ENCODE results near the gene MYO1D. TPM values are rescaled to one million over a fixed set of nuclear protein-coding genes. Genes with fewer than 3 reads are reported as not detected.
A peak's percentile ranks its signal among the peaks of the same experiment; 100 is the strongest.
"Not testable (repeated sequence)": the region's sequence is repeated elsewhere in the genome, so short reads cannot be mapped to it uniquely, and the experiment has no call there.

Gene MYO1D
- total RNA-seq, 2 experiments from 2014 or later = 2.2 to 2.3 TPM

GRCh38 chr17:32886951-32887350 is 10.0 kb upstream of the MYO1D start:
- not testable (repeated sequence) for ATAC-seq; H3K4me3 Mint-ChIP-seq; H3K9me3 Mint-ChIP-seq (ENCODE audit: insufficient read depth); H3K4me1 Mint-ChIP-seq (ENCODE audit: low read depth); H3K27ac Mint-ChIP-seq; H3K36me3 Mint-ChIP-seq (ENCODE audit: low read depth); DNase-seq
- H3K27me3 Mint-ChIP-seq (ENCODE audit: low read depth) = peaks cover 10% of the 10 kb centered on the region
- CTCF ChIA-PET = interaction anchor here (1.6 kb wide), 1 partner anchor 11 kb away, joined by 8 read pairs; no protein-coding TSS in a partner anchor
- POLR2A ChIA-PET = interaction anchor here (0.7 kb wide), 1 partner anchor 253 kb away, joined by 3 read pairs; no protein-coding TSS in a partner anchor

DNA sequence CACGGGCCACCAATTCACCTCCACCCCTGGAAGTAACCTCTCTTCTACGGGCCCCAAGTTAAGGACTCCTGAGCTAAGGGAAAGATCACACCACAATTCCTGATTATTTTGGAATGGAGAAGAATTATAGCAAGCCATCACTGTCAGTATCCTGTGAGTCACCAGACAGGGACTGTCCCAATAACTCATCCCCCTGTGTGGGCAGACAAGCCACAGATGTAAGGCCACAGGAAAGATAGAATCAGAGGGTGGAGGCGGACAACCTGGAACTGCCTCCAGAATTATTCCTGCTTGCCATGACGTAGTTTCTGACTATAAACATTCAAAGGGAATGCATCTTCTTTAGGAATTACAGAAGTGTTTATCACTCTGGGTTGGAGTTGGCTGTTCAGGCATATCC is 5.8 kb upstream of the MYO1D start:
- Mint-ChIP-seq H3K36me3 (ENCODE audit: low read depth) (no peaks in the 10 kb centered on the region), H3K9me3 (ENCODE audit: insufficient read depth) (no peaks in the 10 kb centered on the region), H3K4me3 (no peak overlapping the region), H3K27ac (no peak overlapping the region), H3K4me1 (ENCODE audit: low read depth) (peaks cover under 1% of the 10 kb centered on the region), H3K27me3 (ENCODE audit: low read depth) (peaks cover 31% of the 10 kb centered on the region)
- ATAC-seq = no peak
- no peak for DNase-seq
- ChIA-PET POLR2A (no interaction called here), CTCF (no interaction called here)

GRCh38 chr17:32882029-32882428 is 5.1 kb upstream of the MYO1D start:
- no peak for DNase-seq
- Mint-ChIP-seq H3K4me1 (ENCODE audit: low read depth) (peaks cover 6% of the 10 kb centered on the region), H3K9me3 (ENCODE audit: insufficient read depth) (no peaks in the 10 kb centered on the region), H3K27me3 (ENCODE audit: low read depth) (peaks cover 31% of the 10 kb centered on the region), H3K4me3 (no peak overlapping the region), H3K27ac (no peak overlapping the region), H3K36me3 (ENCODE audit: low read depth) (no peaks in the 10 kb centered on the region)
- ChIA-PET CTCF (interaction anchor here (1.2 kb wide), 1 partner anchor 99 kb away, joined by 4 read pairs; no protein-coding TSS in a partner anchor), POLR2A (no interaction called here)
- ATAC-seq = no peak

DNA sequence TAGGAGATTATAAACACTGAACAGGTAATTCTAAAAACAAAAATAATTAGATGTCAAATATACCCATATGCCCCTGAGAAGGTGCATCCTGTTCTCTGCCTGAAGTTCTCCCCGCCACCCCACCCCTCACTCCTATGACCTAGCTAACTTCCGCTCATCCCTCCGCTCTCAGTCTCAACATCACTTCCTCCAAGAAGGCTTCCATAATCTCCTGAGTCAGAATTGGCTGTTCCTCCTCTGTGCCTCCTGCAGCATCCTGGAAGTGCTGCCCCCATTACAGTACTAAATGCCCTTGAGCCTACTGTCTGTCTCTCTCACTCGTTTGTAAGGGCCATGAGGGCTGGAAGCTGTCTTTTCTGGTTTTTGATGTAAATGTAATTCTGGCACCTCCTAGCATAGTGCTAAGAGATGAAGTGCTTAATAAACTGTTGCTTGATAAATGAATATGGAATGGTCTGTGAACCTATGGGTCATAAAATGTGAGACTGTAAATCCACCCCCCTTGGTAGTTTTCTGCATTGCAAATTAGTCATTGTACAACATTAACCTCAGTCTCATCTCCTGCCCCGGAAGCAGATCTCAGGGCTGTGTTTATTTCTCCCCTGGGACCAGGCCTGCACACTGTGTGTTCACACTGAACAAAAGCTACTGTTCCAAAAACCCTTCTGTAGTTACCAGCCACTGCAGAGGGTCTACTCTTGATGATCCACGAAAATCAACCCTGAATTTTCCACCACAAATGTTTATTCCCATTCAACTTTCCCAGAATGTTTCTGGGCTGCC is 3.9 kb upstream of the MYO1D start:
- ATAC-seq = no peak
- Mint-ChIP-seq H3K4me3 (no peak overlapping the region), H3K27me3 (ENCODE audit: low read depth) (peaks cover 32% of the 10 kb centered on the region), H3K36me3 (ENCODE audit: low read depth) (no peaks in the 10 kb centered on the region), H3K9me3 (ENCODE audit: insufficient read depth) (no peaks in the 10 kb centered on the region), H3K27ac (no peak overlapping the region), H3K4me1 (ENCODE audit: low read depth) (peaks cover 10% of the 10 kb centered on the region)
- ChIA-PET POLR2A (no interaction called here), CTCF (interaction anchor here (1.0 to 1.2 kb wide), 2 partner anchors 97 to 98 kb away, joined by 4 read pairs; no protein-coding TSS in a partner anchor)
- no peak for DNase-seq

- POLR2A ChIA-PET = no interaction called here
- Mint-ChIP-seq H3K27me3 (ENCODE audit: low read depth) (peaks cover 42% of the 10 kb centered on the region), H3K9me3 (ENCODE audit: insufficient read depth) (no peaks in the 10 kb centered on the region), H3K4me3 (no peak overlapping the region), H3K36me3 (ENCODE audit: low read depth) (no peaks in the 10 kb centered on the region), H3K27ac (no peak overlapping the region), H3K4me1 (ENCODE audit: low read depth) (peaks cover 14% of the 10 kb centered on the region)
- no peak for DNase-seq
- CTCF ChIA-PET = interaction anchor here (2.1 to 4.3 kb wide), 4 partner anchors 10 to 97 kb away, joined by 7 to 119 read pairs (median 34); no protein-coding TSS in a partner anchor
- no peak for ATAC-seq
Measured at GRCh38 chr17:32879134-32879533, 2.2 kb upstream of the MYO1D start.

- H3K9me3 Mint-ChIP-seq (ENCODE audit: insufficient read depth) = no peaks in the 10 kb centered on the region
- peaks cover 41% of the 10 kb centered on the region for H3K27me3 Mint-ChIP-seq (ENCODE audit: low read depth)
- ChIA-PET CTCF (interaction anchor here (0.7 to 4.3 kb wide), 17 partner anchors 9 to 434 kb away, joined by 3 to 119 read pairs (median 8); partner anchors contain the start of gene PSMD11), POLR2A (interaction anchor here (0.6 kb wide), 1 partner anchor 582 kb away, joined by 4 read pairs; no protein-coding TSS in a partner anchor)
- H3K4me3 Mint-ChIP-seq = no peak overlapping the region
- no peaks in the 10 kb centered on the region for H3K36me3 Mint-ChIP-seq (ENCODE audit: low read depth)
- DNase-seq (no peak), ATAC-seq (no peak)
- H3K4me1 Mint-ChIP-seq (ENCODE audit: low read depth) = peaks cover 14% of the 10 kb centered on the region
- no peak overlapping the region for H3K27ac Mint-ChIP-seq
Measured at GRCh38 chr17:32878211-32878610, 1.3 kb upstream of the MYO1D start.

DNA sequence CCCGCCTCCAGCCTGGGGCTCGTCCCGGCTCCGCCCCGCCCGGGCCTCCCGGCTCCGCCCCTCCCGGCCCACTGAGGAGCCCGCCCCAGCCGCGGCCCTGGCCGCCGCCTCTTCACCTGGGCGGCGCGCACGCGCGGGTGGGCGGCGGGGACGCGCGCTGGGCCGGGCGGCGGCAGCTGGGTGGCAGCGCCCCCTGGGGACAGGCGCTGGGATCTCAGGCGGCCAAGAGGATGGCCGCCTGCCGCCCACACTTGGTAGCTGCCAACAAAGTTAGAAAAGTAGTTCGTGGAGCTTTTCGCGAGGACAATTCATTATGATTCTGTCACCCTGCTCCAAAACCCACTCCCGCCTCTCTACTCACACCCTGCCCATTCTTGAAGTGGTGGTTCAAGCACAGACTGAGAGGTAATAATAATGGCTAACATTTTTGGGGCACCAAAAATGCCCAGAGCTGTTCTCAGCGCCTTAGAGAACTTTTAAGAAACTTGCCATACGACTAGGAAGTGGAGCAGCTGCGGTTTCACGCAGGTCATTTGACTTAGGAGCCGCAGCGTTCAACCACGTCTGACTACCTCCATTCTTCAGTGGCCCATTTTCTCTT is 340 bp upstream of the MYO1D start:
- Mint-ChIP-seq H3K27me3 (ENCODE audit: low read depth) (peaks cover 41% of the 10 kb centered on the region), H3K36me3 (ENCODE audit: low read depth) (no peaks in the 10 kb centered on the region), H3K27ac (peak overlapping the region; percentile 78), H3K4me3 (peak overlapping the region; percentile 66), H3K4me1 (ENCODE audit: low read depth) (peaks cover 14% of the 10 kb centered on the region), H3K9me3 (ENCODE audit: insufficient read depth) (no peaks in the 10 kb centered on the region)
- ChIA-PET POLR2A (interaction anchor here (1.2 kb wide), 1 partner anchor 32 kb away, joined by 4 read pairs; no protein-coding TSS in a partner anchor), CTCF (interaction anchor here (0.6 to 4.3 kb wide), 56 partner anchors 8 to 479 kb away, joined by 3 to 119 read pairs (median 5); partner anchors contain the start of gene PSMD11)
- DNase-seq (peak; percentile 92), ATAC-seq (peak; percentile 97)

- Mint-ChIP-seq H3K36me3 (ENCODE audit: low read depth) (no peaks in the 10 kb centered on the region), H3K4me3 (peak overlapping the region; percentile 80), H3K27ac (peak overlapping the region; percentile 56), H3K27me3 (ENCODE audit: low read depth) (peaks cover 35% of the 10 kb centered on the region), H3K4me1 (ENCODE audit: low read depth) (peaks cover 14% of the 10 kb centered on the region), H3K9me3 (ENCODE audit: insufficient read depth) (no peaks in the 10 kb centered on the region)
- CTCF ChIA-PET = interaction anchor here (0.9 to 4.3 kb wide), 20 partner anchors 9 to 435 kb away, joined by 3 to 119 read pairs (median 12); no protein-coding TSS in a partner anchor
- DNase-seq = no peak
- POLR2A ChIA-PET = no interaction called here
- ATAC-seq = no peak
Measured at GRCh38 chr17:32875923-32876416, 954 bp downstream of the MYO1D start.

DNA sequence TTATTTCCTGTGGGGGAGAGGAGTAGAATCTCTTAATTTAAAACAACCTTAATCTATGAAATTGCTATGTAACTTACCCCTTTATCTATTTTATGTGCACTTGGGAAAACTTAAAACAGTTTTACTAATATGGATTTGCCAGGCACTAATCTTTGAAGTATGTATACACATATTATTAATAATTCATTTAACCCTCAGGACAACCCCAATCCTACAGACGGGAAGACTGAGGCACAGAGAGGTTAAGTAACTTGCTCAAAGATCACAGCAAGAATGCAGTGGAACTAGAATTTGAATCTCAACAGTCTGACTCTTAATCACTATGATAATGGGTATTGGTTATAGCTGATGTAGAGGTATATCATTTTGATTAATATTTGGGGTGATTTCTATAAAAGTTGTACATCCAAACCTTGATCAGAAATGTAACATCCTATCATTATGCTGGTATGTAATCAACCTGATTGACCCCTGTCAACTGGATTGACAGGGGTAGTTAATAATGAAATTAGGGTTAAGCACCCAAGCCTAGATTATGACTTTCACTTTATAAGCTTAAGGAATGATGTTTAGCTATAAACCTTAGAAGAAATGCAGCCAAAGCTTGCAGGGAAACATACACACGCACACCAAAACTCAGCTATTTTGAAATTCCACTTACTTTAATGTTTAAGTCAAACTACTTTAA is 1.6 kb downstream of the MYO1D start:
- Mint-ChIP-seq H3K36me3 (ENCODE audit: low read depth) (no peaks in the 10 kb centered on the region), H3K27ac (no peak overlapping the region), H3K4me3 (peak overlapping the region; percentile 80), H3K4me1 (ENCODE audit: low read depth) (peaks cover 14% of the 10 kb centered on the region), H3K27me3 (ENCODE audit: low read depth) (peaks cover 34% of the 10 kb centered on the region), H3K9me3 (ENCODE audit: insufficient read depth) (no peaks in the 10 kb centered on the region)
- DNase-seq = no peak
- POLR2A ChIA-PET = no interaction called here
- ATAC-seq = no peak
- CTCF ChIA-PET = interaction anchor here (1.1 to 4.3 kb wide), 11 partner anchors 8 to 413 kb away, joined by 3 to 119 read pairs (median 14); no protein-coding TSS in a partner anchor

- Mint-ChIP-seq H3K36me3 (ENCODE audit: low read depth) (no peaks in the 10 kb centered on the region), H3K9me3 (ENCODE audit: insufficient read depth) (no peaks in the 10 kb centered on the region), H3K4me1 (ENCODE audit: low read depth) (peaks cover 14% of the 10 kb centered on the region), H3K27ac (no peak overlapping the region), H3K4me3 (no peak overlapping the region), H3K27me3 (ENCODE audit: low read depth) (peaks cover 22% of the 10 kb centered on the region)
- DNase-seq = no peak
- ChIA-PET CTCF (interaction anchor here (2.1 kb wide), 1 partner anchor 90 kb away, joined by 6 read pairs; no protein-coding TSS in a partner anchor), POLR2A (no interaction called here)
- no peak for ATAC-seq
Measured at GRCh38 chr17:32873114-32873513, 3.8 kb downstream of the MYO1D start.

DNA sequence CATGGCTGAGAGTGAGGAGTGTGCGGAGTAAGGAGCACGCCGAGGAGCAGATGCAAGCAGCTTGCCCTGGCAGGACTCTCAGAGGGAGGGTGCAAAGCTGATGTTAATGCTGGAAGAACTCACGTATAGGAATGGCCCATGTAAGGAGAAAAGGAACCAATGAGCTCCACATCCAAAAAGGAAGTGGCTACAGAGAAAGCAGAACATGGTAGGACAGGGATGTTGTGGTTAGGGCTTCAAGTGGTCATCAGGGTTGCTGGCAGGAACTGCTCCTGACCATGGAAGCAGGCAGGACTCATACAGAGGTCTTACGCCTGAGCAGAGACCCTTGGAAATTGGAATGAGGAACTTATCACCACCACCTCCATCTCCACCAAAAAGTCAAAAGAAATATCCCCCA is 5.2 kb downstream of the MYO1D start:
- Mint-ChIP-seq H3K4me3 (no peak overlapping the region), H3K36me3 (ENCODE audit: low read depth) (no peaks in the 10 kb centered on the region), H3K27me3 (ENCODE audit: low read depth) (peaks cover 22% of the 10 kb centered on the region), H3K9me3 (ENCODE audit: insufficient read depth) (no peaks in the 10 kb centered on the region), H3K4me1 (ENCODE audit: low read depth) (peaks cover 8% of the 10 kb centered on the region), H3K27ac (no peak overlapping the region)
- CTCF ChIA-PET = interaction anchor here (1.0 to 2.1 kb wide), 2 partner anchors 89 kb away, joined by 3 to 6 read pairs; no protein-coding TSS in a partner anchor
- no peak for ATAC-seq
- no peak for DNase-seq
- POLR2A ChIA-PET = no interaction called here

Data from activated CD8-positive, alpha-beta T cell treated with anti-CD3 and anti-CD28 coated beads, Interleukin-2, amount 10 ng/mL, durations not matched to agents 7 days and 5 days (primary cell).